Adrenal gland (tissue), 12 donors: ENCODE results near the gene BRD1. TPM values are rescaled to one million over a fixed set of nuclear protein-coding genes. Genes with fewer than 3 reads are reported as not detected.
A peak's percentile ranks its signal among the peaks of the same experiment; 100 is the strongest.
"Not testable (repeated sequence)": the region's sequence is repeated elsewhere in the genome, so short reads cannot be mapped to it uniquely, and the experiment has no call there.

Source experiments
- DNase-seq, 7 donors: peaks; one replicate each; pipeline ENCODE4 v3.0.0-alpha.2; 2019 to 2020
- H3K27ac ChIP-seq, 5 donors: fragments of 200-600 bp; sonication (generic) in 4 of 5; 1 replicate in 3 of 5; 2 replicates in 2 of 5; pipeline versions ENCODE4 v1.5.1 to v1.8.0; 2016 to 2020; ENCODE audit warnings: mild to moderate bottlenecking in 1 of 5
- H3K27me3 ChIP-seq: fragments of 200-600 bp; 2 replicates; pipeline ENCODE4 v1.8.0; 2021
- H3K36me3 ChIP-seq, 2 donors: fragments of 200-600 bp; replicated peaks in 1 of 2; 1 replicate in 1 of 2; 2 replicates in 1 of 2; pipeline versions ENCODE4 v1.5.1 to v1.8.0; 2018 to 2022
- H3K4me1 ChIP-seq, 2 donors: fragments of 200-600 bp; replicated peaks in 1 of 2; 1 replicate in 1 of 2; 2 replicates in 1 of 2; pipeline versions ENCODE4 v1.5.1 to v1.8.0; 2018 to 2021
- H3K4me3 ChIP-seq, 4 donors: fragments of 200-600 bp; sonication (generic) in 3 of 4; one replicate each; pipeline ENCODE4 v1.5.1; 2016 to 2018
- H3K9me3 ChIP-seq, 3 donors: fragments of 200-600 bp; sonication (generic) in 1 of 3; replicated peaks in 1 of 3; 1 replicate in 2 of 3; 2 replicates in 1 of 3; pipeline versions ENCODE4 v1.5.1 to v1.8.0; 2016 to 2021
- CTCF ChIP-seq, 6 experiments: fragments of 450-650 bp in 4 of 6; fragments of 200-600 bp in 2 of 6; sonication (generic) in 1 of 6; IDR thresholded peaks; 1 replicate in 5 of 6; 2 replicates in 1 of 6; pipeline versions ENCODE4 v1.5.1 to v1.8.0; 2016 to 2021; ENCODE audit warnings: antibody characterized with exemption in 6 of 6, mild to moderate bottlenecking in 2 of 6, moderate library complexity in 1 of 6
- POLR2A ChIP-seq, 2 donors: fragments of 450-650 bp; IDR thresholded peaks; one replicate each; pipeline ENCODE4 v1.6.1; 2017; ENCODE audit warnings: antibody characterized with exemption in 2 of 2, mild to moderate bottlenecking in 2 of 2, moderate library complexity in 1 of 2
- WGBS, 4 donors: extraction: QIAGEN DNeasy Blood & Tissue Kit in 2 of 4; methylation state at CpG; one replicate each; pipeline versions ENCODE4 v1.1.5 to v1.1.7; 2013 to 2017; 5-methylcytosine and 5-hydroxymethylcytosine counted together
- intact Hi-C, 2 donors: fragments of 100-400 bp; cut with DNase I; formaldehyde crosslinking; loops; one replicate each; pipeline versions ENCODE4 v1.14.1 to v1.15.0; 2022 to 2023
- polyA plus RNA-seq, 3 donors: library from polyadenylated mRNA; stranded (reverse); fragments of 200-250 nt in 2 of 3; fragments of 350-450 nt in 1 of 3; fragmentation: Illumina TruSeq in 1 of 3; extraction: RNeasy Lipid Tissue Mini Kit (QIAGEN cat#74804) in 1 of 3; gene quantifications; one replicate each; pipeline ENCODE4 v1.2.3, GENCODE V29; 2013 to 2014
- total RNA-seq, 9 donors: library from RNA; depleted of rRNA in 4 of 9; stranded (reverse); fragments of >200 nt in 4 of 9; fragments of 120-200 nt in 1 of 9; fragmentation: NEBNext Ultra II Directional in 1 of 9; extraction: Animal tissue kit (Norgen Biotek cat#: 25700) in 1 of 9; gene quantifications; one replicate each; pipeline versions ENCODE4 v1.1.0 to v1.2.4, GENCODE V29; 2013 to 2023
- donor health status: healthy with polysubstance abuse.
- donor health status: Bipolar disorder and iron deficiency.
- donor health status: DM: yes; HTN: yes; CAD: no.
- donor health status: DM: no; HTN: no; CAD: no.
- donor health status: DM: no; HTN: no; CAD: no.
- donor health status: DM: yes; HTN: yes; CAD: no.

The BRD1 gene
- total and polyA plus RNA-seq, 12 donors = 9.4 to 62.4 (median 26.6) TPM

DNA sequence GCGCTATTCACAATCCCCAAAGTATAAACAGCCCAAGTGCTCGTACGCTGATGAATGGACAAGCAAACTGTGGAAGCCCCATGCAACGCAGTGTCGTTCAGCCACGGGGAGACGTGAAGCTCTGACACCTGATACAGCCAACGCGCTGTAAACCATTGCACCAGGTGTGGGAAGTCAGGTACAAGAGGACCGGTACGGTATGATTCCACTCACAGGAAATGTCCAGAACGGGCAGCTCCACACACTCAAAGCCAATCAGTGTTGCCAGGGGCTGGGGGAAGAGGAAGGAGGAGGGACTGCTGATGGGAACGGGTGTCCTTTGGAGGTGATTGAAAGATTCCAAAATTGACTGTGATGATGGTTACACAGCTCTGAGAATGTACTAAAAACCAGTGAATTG lies 64.5 kb downstream of the BRD1 start:
- Histone ChIP-seq H3K9me3 (peaks cover 0 to 10% (median 0%) of the 10 kb centered on the region in 3 donors), H3K27me3 (no peaks in the 10 kb centered on the region), H3K36me3 (no peaks in the 10 kb centered on the region), H3K4me1 (no peaks in the 10 kb centered on the region), H3K4me3 (no peak overlapping the region), H3K27ac (no peak overlapping the region)
- TF ChIP-seq CTCF (IDR thresholded peaks at IDR 0.05) (no peak), POLR2A (IDR thresholded peaks at IDR 0.05) (no peak)
- WGBS, 4 donors = 87 to 90% (median 89%) methylated on average over 13 of the region's 13 CpGs
- peak in 1 of 7 donors; percentile 43 for DNase-seq
- intact Hi-C loops = loop anchor here (10.0 kb wide), 2 partner anchors 162 to 272 kb away; no protein-coding TSS in a partner anchor

DNA sequence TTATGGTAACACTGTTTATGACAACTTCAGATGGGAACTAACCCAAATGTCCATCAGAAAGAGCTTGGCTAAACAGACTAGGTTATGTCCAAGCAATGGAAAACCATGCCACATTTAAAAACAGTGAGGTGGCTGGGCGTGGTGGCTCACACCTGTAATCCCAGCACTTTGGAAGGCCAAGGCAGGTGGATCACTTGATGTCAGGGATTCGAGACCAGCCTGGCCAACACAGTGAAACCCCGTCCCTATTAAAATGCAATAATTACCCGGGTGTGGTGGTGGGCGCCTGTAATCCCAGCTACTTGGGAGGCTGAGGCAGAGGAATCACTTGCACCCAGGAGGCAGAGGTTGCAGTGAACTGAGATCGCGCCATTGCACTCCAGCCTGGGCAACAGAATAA lies 65.1 kb downstream of the BRD1 start:
- not testable (repeated sequence) for H3K27me3 ChIP-seq
- DNase-seq = peak in 1 of 7 donors; percentile 23

DNA sequence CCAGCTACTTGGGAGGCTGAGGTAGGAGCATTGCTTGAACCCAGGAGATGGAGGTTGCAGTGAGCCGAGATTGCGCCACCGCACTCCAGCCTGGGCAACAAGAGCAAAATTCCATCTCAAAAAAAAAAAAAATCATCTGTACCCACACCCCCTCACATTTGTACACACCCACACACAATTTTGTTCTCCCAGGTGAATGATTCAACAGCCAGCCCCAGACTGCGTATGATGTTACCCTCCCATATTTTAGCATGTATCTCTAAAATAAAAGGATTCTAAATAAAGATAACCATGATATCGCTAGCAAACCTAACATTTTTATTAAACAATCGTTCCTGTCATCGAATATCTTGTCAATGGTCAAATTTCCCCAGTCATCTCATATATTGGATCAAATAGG lies 65.8 kb downstream of the BRD1 start:
- no peaks in the 10 kb centered on the region for H3K36me3 ChIP-seq
- 81 to 97% (median 89%) methylated on average over 7 of the region's 7 CpGs for WGBS, 4 donors
- DNase-seq = no peak
- no peak overlapping the region for H3K4me3 ChIP-seq
- peaks cover 0 to 6% (median 0%) of the 10 kb centered on the region in 3 donors for H3K9me3 ChIP-seq
- intact Hi-C loops = loop anchor here (10.0 kb wide), 2 partner anchors 163 to 273 kb away; no protein-coding TSS in a partner anchor
- H3K4me1 ChIP-seq = no peaks in the 10 kb centered on the region
- H3K27me3 ChIP-seq = peaks cover 3% of the 10 kb centered on the region
- TF ChIP-seq POLR2A (IDR thresholded peaks at IDR 0.05) (no peak), CTCF (IDR thresholded peaks at IDR 0.05) (no peak)
- no peak overlapping the region for H3K27ac ChIP-seq

More for the DNA sequence above, 65.1 kb downstream of the BRD1 start:
- H3K27ac ChIP-seq, H3K4me1 ChIP-seq, H3K4me3 ChIP-seq, H3K36me3 ChIP-seq: not testable (repeated sequence)
- 87 to 92% (median 91%) methylated on average over 7 of the region's 7 CpGs for WGBS, 4 donors
- intact Hi-C loops = loop anchor here (10.0 kb wide), 2 partner anchors 162 to 272 kb away; no protein-coding TSS in a partner anchor
- H3K9me3 ChIP-seq = peaks cover 0 to 10% (median 0%) of the 10 kb centered on the region in 3 donors

DNA sequence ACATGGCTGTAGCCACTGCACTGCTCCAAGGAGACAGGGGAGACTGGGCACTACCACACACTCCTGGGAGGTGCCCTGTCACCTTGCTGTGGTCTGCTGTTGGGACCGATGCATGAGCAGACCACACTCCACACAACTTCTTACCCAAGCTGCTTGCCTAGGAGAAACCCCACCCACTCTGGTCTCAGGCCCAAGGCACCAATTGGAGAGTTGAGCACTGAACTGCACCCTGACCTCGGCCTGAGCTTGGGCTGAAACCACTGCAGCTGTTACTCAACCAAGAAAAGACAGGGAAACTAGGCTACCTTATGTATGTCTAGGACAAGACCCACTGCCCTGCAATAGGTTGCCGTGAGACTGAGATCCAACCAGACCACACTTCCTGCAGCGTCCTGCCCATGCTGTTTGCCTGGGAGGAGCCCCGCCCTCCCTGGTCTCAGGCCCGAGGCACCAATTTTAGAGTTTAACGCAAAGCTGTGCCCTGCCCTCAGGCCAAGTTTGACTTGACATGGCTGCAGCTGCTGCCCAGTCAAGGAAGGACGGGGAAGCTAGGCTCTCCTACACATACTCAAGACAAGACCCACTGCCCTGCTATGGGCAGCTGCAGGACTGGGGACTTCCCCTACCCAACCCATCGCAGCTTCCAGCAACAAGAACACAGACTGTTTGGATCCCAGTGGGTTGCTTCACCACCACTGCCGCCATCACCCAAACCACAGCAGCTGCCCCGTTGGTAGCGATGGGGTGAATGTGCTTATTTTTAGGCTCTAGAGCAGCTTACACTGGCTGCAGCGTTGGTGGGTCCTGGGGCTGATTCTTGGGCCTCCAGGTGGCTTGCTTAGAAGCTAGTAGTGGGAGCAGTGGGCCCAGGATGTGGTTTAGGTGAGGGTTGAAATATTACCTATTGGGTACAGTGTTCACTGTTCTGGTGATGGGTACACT lies 66.8 kb downstream of the BRD1 start:
- Histone ChIP-seq H3K36me3 (no peaks in the 10 kb centered on the region), H3K4me3 (no peak overlapping the region), H3K4me1 (no peaks in the 10 kb centered on the region), H3K9me3 (no peaks in the 10 kb centered on the region), H3K27me3 (peaks cover 3% of the 10 kb centered on the region), H3K27ac (no peak overlapping the region)
- intact Hi-C loops = loop anchor here (10.0 kb wide), 2 partner anchors 164 to 274 kb away; no protein-coding TSS in a partner anchor
- DNase-seq = peak in 2 of 7 donors; percentile 16 to 27
- TF ChIP-seq CTCF (IDR thresholded peaks at IDR 0.05) (no peak), POLR2A (IDR thresholded peaks at IDR 0.05) (no peak)
- 57 to 82% (median 73%) methylated on average over 6 to 13 of the region's 13 CpGs for WGBS, 4 donors
